Measurements from ENCODE around the gene BTAF1. TPM values are rescaled to one million over a fixed set of nuclear protein-coding genes. Genes with fewer than 3 reads are reported as not detected.

Gene BTAF1
- total and polyA plus RNA-seq, 10 of the 15 experiments (the other 5 are each of a cell fraction or from before 2014, with no cell fraction given), result 11.8 to 157 (median 55.5) TPM

DNA sequence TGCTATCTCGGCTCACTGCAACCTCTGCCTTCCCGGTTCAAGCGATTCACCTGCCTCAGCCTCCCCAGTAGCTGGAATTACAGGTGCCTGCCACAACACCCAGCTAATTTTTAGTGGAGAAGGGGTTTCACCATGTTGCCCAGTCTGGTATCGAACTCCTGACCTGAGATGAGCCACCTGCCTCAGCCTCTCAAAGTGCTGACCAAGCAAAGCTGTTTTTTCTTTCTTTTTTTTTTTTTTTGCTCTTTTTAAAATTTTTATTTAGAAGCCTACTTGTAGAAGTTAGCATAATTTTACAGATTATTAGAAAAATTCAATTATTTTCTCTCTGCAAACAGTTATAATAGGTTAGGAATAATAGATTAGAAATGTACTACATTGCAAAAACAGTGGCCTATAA is 13.1 kb upstream of the BTAF1 start:
- Histone ChIP-seq H3K36me3 (ENCODE audit: control insufficient read depth in 2 of 2, insufficient read depth in 2 of 2, low read length in 1 of 2) (no peaks in the 10 kb centered on the region), H4K20me1 (ENCODE audit: control insufficient read depth, insufficient read depth) (no peaks in the 10 kb centered on the region), H3K79me2 (ENCODE audit: control insufficient read depth, insufficient read depth, low read length) (no peaks in the 10 kb centered on the region), H3K9me3 (replicated peaks; ENCODE audit: control insufficient read depth, insufficient read depth, low read length) (no peaks in the 10 kb centered on the region), H2AFZ (ENCODE audit: control insufficient read depth, low read depth, low read length) (no peak overlapping the region), H3K4me3 (no peak overlapping the region), H3K27ac (ENCODE audit: control insufficient read depth, insufficient read depth) (no peak overlapping the region), H3K27me3 (replicated peaks in 1 of 2; ENCODE audit: control insufficient read depth in 2 of 2, insufficient read depth in 2 of 2, low read length in 1 of 2) (no peaks in the 10 kb centered on the region; a peak in 1 of 4 replicates), H3K4me2 (ENCODE audit: control insufficient read depth, insufficient read depth) (no peak overlapping the region), H3K4me1 (ENCODE audit: control insufficient read depth, insufficient read depth, low read length) (no peaks in the 10 kb centered on the region; the same call in 1 of the 2 replicates), H3K9ac (ENCODE audit: control insufficient read depth, insufficient read depth, low read length) (no peak overlapping the region)
- ATAC-seq (no peak), FAIRE-seq (no peak), DNase-seq (ENCODE audit: low read depth, low spot score) (no peak)
- ChIA-PET SMC1A (ENCODE audit: uncharacterized antibody, unreplicated experiment) (no interaction called here), RAD21 (ENCODE audit: unreplicated experiment) (interaction anchor here (4.3 kb wide), 1 partner anchor 151 kb away, joined by 33 read pairs; no protein-coding TSS in a partner anchor), CTCF (interaction anchor here (0.8 to 1.2 kb wide), 3 partner anchors 152 to 612 kb away, joined by 3 to 5 read pairs (median 4); no protein-coding TSS in a partner anchor), POLR2A (interaction anchor here (0.6 to 0.7 kb wide), 4 partner anchors 12 to 866 kb away, joined by 3 to 4 read pairs (median 4); no protein-coding TSS in a partner anchor)
- 78% methylated on average over 4 of the region's 4 CpGs for WGBS (ENCODE audit: insufficient coverage, insufficient replicate concordance, low lambda C conversion rate, missing lambda C conversion rate)
- TF ChIP-seq NFYA (IDR thresholded peaks at IDR 0.05; ENCODE audit: borderline replicate concordance, low read depth, low read length) (no peak), BRCA1 (IDR thresholded peaks at IDR 0.05; ENCODE audit: low read depth, low read length) (no peak), GABPA (IDR thresholded peaks at IDR 0.05; ENCODE audit: low read depth) (no peak), SREBF2 (IDR thresholded peaks at IDR 0.05; ENCODE audit: low read length) (no peak)
- TF ChIP-seq, protein P1, sequence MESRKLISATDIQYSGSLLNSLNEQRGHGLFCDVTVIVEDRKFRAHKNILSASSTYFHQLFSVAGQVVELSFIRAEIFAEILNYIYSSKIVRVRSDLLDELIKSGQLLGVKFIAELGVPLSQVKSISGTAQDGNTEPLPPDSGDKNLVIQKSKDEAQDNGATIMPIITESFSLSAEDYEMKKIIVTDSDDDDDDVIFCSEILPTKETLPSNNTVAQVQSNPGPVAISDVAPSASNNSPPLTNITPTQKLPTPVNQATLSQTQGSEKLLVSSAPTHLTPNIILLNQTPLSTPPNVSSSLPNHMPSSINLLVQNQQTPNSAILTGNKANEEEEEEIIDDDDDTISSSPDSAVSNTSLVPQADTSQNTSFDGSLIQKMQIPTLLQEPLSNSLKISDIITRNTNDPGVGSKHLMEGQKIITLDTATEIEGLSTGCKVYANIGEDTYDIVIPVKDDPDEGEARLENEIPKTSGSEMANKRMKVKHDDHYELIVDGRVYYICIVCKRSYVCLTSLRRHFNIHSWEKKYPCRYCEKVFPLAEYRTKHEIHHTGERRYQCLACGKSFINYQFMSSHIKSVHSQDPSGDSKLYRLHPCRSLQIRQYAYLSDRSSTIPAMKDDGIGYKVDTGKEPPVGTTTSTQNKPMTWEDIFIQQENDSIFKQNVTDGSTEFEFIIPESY (IDR thresholded peaks at IDR 0.05), result no peak
- in situ Hi-C loops (cut with MboI) (loop anchor here (25.0 kb wide), 2 partner anchors 523 to 1023 kb away; no protein-coding TSS in a partner anchor), intact Hi-C loops (cut with micrococcal nuclease; ENCODE audit: unreplicated experiment) (no loop called here)
- no TSS peak for BruUV-seq (replicated peaks)

DNA sequence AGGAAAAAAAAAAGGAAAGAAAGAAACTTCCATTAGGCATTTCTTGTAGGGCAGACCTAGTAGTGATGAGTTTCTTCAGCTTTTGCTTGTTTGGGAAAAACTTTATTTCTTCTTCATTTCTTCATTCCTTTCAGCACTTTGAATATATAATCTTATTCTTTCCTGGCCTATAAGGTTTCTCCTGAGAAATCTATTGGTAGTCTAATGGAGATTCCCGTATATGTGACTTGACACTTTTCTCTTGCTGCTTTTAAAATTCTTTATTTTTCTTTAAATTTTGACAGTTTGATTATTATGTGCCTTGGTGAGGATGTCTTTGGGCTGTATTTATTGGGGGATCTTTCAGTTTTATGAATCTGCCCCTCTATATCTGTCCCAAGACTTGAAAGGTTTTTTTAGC is 3.9 kb upstream of the BTAF1 start:
- no peaks in the 10 kb centered on the region; the same call in 2 of the 3 replicates for H3K9me3 ChIP-seq (replicated peaks; ENCODE audit: control insufficient read depth, insufficient read depth, low read length)
- H4K20me1 ChIP-seq (ENCODE audit: control insufficient read depth, insufficient read depth), result no peaks in the 10 kb centered on the region
- in situ Hi-C loops (cut with MboI), result loop anchor here (5.0 to 25.0 kb wide), 3 partner anchors 532 to 1032 kb away; no protein-coding TSS in a partner anchor
- intact Hi-C loops (cut with micrococcal nuclease; ENCODE audit: unreplicated experiment), result no loop called here
- ChIA-PET RAD21 (ENCODE audit: unreplicated experiment) (no interaction called here), CTCF (interaction anchor here (3.2 kb wide), 1 partner anchor 12 kb away, joined by 9 read pairs; no protein-coding TSS in a partner anchor), SMC1A (ENCODE audit: uncharacterized antibody, unreplicated experiment) (no interaction called here), POLR2A (no interaction called here)
- H3K27ac ChIP-seq (ENCODE audit: control insufficient read depth, insufficient read depth), result no peak overlapping the region
- H3K27me3 ChIP-seq (replicated peaks in 1 of 2; ENCODE audit: control insufficient read depth in 2 of 2, insufficient read depth in 2 of 2, low read length in 1 of 2), result no peaks in the 10 kb centered on the region; a peak in 1 of 4 replicates
- WGBS (ENCODE audit: insufficient coverage, insufficient replicate concordance, low lambda C conversion rate, missing lambda C conversion rate), result 95% methylated on average over 1 of the region's 1 CpG
- ATAC-seq (no peak), FAIRE-seq (no peak), DNase-seq (ENCODE audit: low read depth, low spot score) (no peak)
- peaks cover 14% of the 10 kb centered on the region for H3K79me2 ChIP-seq (ENCODE audit: control insufficient read depth, insufficient read depth, low read length)
- TF ChIP-seq CBX5 (IDR thresholded peaks at IDR 0.05; ENCODE audit: low read depth), result 0 out of 2 replicates have a peak, but pooled peaks have one; percentile 55
- no peak for TF ChIP-seq ZNF384 (IDR thresholded peaks at IDR 0.05; ENCODE audit: borderline replicate concordance, low read depth, low read length)
- no TSS peak for BruUV-seq (replicated peaks)
- no peak overlapping the region for H3K4me3 ChIP-seq
- no peak overlapping the region for H3K9ac ChIP-seq (ENCODE audit: control insufficient read depth, insufficient read depth, low read length)
- H3K36me3 ChIP-seq (ENCODE audit: control insufficient read depth in 2 of 2, insufficient read depth in 2 of 2, low read length in 1 of 2), result no peaks in the 10 kb centered on the region
- no peak overlapping the region for H3K4me2 ChIP-seq (ENCODE audit: control insufficient read depth, insufficient read depth)
- H2AFZ ChIP-seq (ENCODE audit: control insufficient read depth, low read depth, low read length), result no peak overlapping the region
- H3K4me1 ChIP-seq (ENCODE audit: control insufficient read depth, insufficient read depth, low read length), result no peaks in the 10 kb centered on the region

Data from GM12878 (cell line).